IMR-90 (cell line): ENCODE results near the gene MPRIP. TPM values are rescaled to one million over a fixed set of nuclear protein-coding genes. Genes with fewer than 3 reads are reported as not detected.

Source experiments
- ATAC-seq: fragments of 200-7000 bp; cut with Tn5 transposase; 2 replicates; pipeline ENCODE4 v1.9.1; 2020; ENCODE audit warnings: low read depth, mild to moderate bottlenecking, moderate library complexity
- BruUV-seq: library from RNA; stranded (reverse); fragments of 400-500 nt; replicated peaks from 2 replicates; lab custom pipeline; 2021; lab: Mats Ljungman, UMichigan
- CTCF ChIA-PET: fragments of 300-600 bp; formaldehyde crosslinking; extraction: SDS; loops from one replicate; lab custom pipeline; 2021; ENCODE audit warnings: antibody characterized with exemption; lab: Yijun Ruan, JAX
- POLR2A ChIA-PET: fragments of 300-600 bp; sonication (Branson Sonifier 250); formaldehyde crosslinking; loops from one replicate; lab custom pipeline; 2022; ENCODE audit warnings: antibody characterized with exemption; ENCODE audit not compliant: unreplicated experiment; lab: Charles Lee
- DNase-seq: peaks from one replicate; pipeline ENCODE4 v3.0.0; 2013
- H2AFZ ChIP-seq: replicated peaks from 2 replicates; pipeline ENCODE3; 2013; ENCODE audit warnings: low read length, mild to moderate bottlenecking; ENCODE audit not compliant: poor library complexity
- H2AK5ac ChIP-seq: 2 replicates; pipeline ENCODE4 v1.6.1; 2013; ENCODE audit warnings: low read depth, low read length, inconsistent platforms
- H2AK9ac ChIP-seq: replicated peaks from 2 replicates; pipeline ENCODE3; 2013; ENCODE audit warnings: mild to moderate bottlenecking, low read depth, low read length, moderate library complexity; ENCODE audit not compliant: poor library complexity
- H2BK120ac ChIP-seq: 2 replicates; pipeline ENCODE4 v1.6.1; 2013; ENCODE audit warnings: low read depth, low read length, inconsistent platforms
- H2BK15ac ChIP-seq: 3 replicates; pipeline ENCODE4 v1.6.1; 2013; ENCODE audit warnings: low read depth, low read length, inconsistent platforms
- H2BK20ac ChIP-seq: 2 replicates; pipeline ENCODE4 v1.6.1; 2013; ENCODE audit warnings: low read depth, mild to moderate bottlenecking, inconsistent platforms, low read length, moderate library complexity
- H2BK5ac ChIP-seq: 2 replicates; pipeline ENCODE4 v1.6.1; 2013; ENCODE audit warnings: mild to moderate bottlenecking, low read depth, low read length, inconsistent platforms; ENCODE audit not compliant: poor library complexity, severe bottlenecking
- H3K14ac ChIP-seq: replicated peaks from 2 replicates; pipeline ENCODE4 v1.6.1; 2013; ENCODE audit warnings: low read depth, low read length, inconsistent platforms
- H3K18ac ChIP-seq: 2 replicates; pipeline ENCODE4 v1.6.1; 2013; ENCODE audit warnings: low read depth, low read length, control low read depth
- H3K23ac ChIP-seq: 2 replicates; pipeline ENCODE4 v1.6.1; 2013; ENCODE audit warnings: low read depth, low read length, inconsistent platforms
- H3K27ac ChIP-seq: 2 replicates; pipeline ENCODE4 v1.5.1; 2013; ENCODE audit warnings: mild to moderate bottlenecking, control low read depth, low read length; ENCODE audit not compliant: insufficient read depth
- H3K27me3 ChIP-seq: 2 replicates; pipeline ENCODE4 v1.6.1; 2013; ENCODE audit warnings: low read length; ENCODE audit not compliant: control insufficient read depth, insufficient read depth
- H3K36me3 ChIP-seq: 2 replicates; pipeline ENCODE4 v1.6.1; 2013; ENCODE audit warnings: low read length, mixed read lengths; ENCODE audit not compliant: control insufficient read depth, insufficient read depth
- H3K4ac ChIP-seq: 2 replicates; pipeline ENCODE4 v1.6.1; 2013; ENCODE audit warnings: low read depth, low read length, inconsistent platforms
- H3K4me1 ChIP-seq: 2 replicates; pipeline ENCODE4 v1.6.1; 2013; ENCODE audit warnings: low read length, mixed read lengths; ENCODE audit not compliant: control insufficient read depth, insufficient read depth
- H3K4me2 ChIP-seq: 2 replicates; pipeline ENCODE4 v1.6.1; 2013; ENCODE audit warnings: low read depth, mild to moderate bottlenecking, control low read depth, low read length, moderate library complexity
- H3K4me3 ChIP-seq: 2 replicates; pipeline ENCODE4 v1.5.1; 2013; ENCODE audit warnings: low read depth, mild to moderate bottlenecking, control low read depth, low read length, moderate library complexity; ENCODE audit not compliant: insufficient read depth
- H3K56ac ChIP-seq: 2 replicates; pipeline ENCODE4 v1.6.1; 2013; ENCODE audit warnings: low read length, inconsistent platforms; ENCODE audit not compliant: insufficient read depth; ENCODE audit errors: extremely low read depth
- H3K79me1 ChIP-seq, 2 experiments: 2 replicates each; pipeline ENCODE4 v1.6.1; 2013; ENCODE audit warnings: low read length in 2 of 2, inconsistent platforms in 1 of 2, low read depth in 1 of 2
- H3K9ac ChIP-seq: 2 replicates; pipeline ENCODE4 v1.6.1; 2013; ENCODE audit warnings: low read depth, low read length, control low read depth
- H3K9me1 ChIP-seq: 2 replicates; pipeline ENCODE4 v1.6.1; 2013; ENCODE audit warnings: low read length, inconsistent platforms; ENCODE audit not compliant: insufficient read depth
- H3K9me3 ChIP-seq: 2 replicates; pipeline ENCODE4 v1.6.1; 2013; ENCODE audit warnings: low read length; ENCODE audit not compliant: control insufficient read depth, insufficient read depth
- H4K20me1 ChIP-seq: 2 replicates; pipeline ENCODE4 v1.6.1; 2013; ENCODE audit warnings: low read length, inconsistent platforms; ENCODE audit not compliant: insufficient read depth
- H4K5ac ChIP-seq: 2 replicates; pipeline ENCODE4 v1.6.1; 2013; ENCODE audit warnings: mild to moderate bottlenecking, low read depth, low read length, control low read depth
- H4K8ac ChIP-seq, 2 experiments: 2 replicates each; pipeline ENCODE4 v1.6.1; 2013; ENCODE audit warnings: low read depth in 2 of 2, low read length in 2 of 2, control low read depth in 1 of 2, inconsistent platforms in 1 of 2
- H4K91ac ChIP-seq: 2 replicates; pipeline ENCODE4 v1.6.1; 2013; ENCODE audit warnings: low read depth, low read length, inconsistent platforms; ENCODE audit not compliant: insufficient read depth
- BHLHE40 ChIP-seq: fragments of 150-350 bp; IDR thresholded peaks from 2 replicates; pipeline ENCODE4 v1.6.1; 2016; ENCODE audit warnings: mild to moderate bottlenecking, low read depth, low read length
- CEBPB ChIP-seq: IDR thresholded peaks from 2 replicates; pipeline ENCODE4 v1.6.1; 2012; ENCODE audit warnings: low read depth, low read length, improper control_type of control experiment
- MAFK ChIP-seq: IDR thresholded peaks from 2 replicates; pipeline ENCODE4 v1.6.1; 2012; ENCODE audit warnings: low read depth, low read length, improper control_type of control experiment
- MAZ ChIP-seq: IDR thresholded peaks from 2 replicates; pipeline ENCODE4 v1.6.1; 2012; ENCODE audit warnings: low read depth, mild to moderate bottlenecking, low read length, improper control_type of control experiment, moderate library complexity, borderline replicate concordance
- MXI1 ChIP-seq: IDR thresholded peaks from 2 replicates; pipeline ENCODE4 v1.6.1; 2012; ENCODE audit warnings: low read depth, mild to moderate bottlenecking, low read length, moderate library complexity, borderline replicate concordance
- NFE2L2 ChIP-seq: fragments of 150-350 bp; IDR thresholded peaks from 2 replicates; pipeline ENCODE4 v1.6.1; 2016; ENCODE audit warnings: low read depth, mild to moderate bottlenecking, low read length
- POLR2A ChIP-seq: IDR thresholded peaks from 2 replicates; pipeline ENCODE4 v1.6.1; 2012; ENCODE audit warnings: mild to moderate bottlenecking, low read depth, low read length
- RCOR1 ChIP-seq: IDR thresholded peaks from 2 replicates; pipeline ENCODE4 v1.6.1; 2012; ENCODE audit warnings: mild to moderate bottlenecking, low read length, improper control_type of control experiment; ENCODE audit not compliant: insufficient replicate concordance
- RFX5 ChIP-seq: IDR thresholded peaks from 2 replicates; pipeline ENCODE4 v1.8.0; 2012; ENCODE audit warnings: low read depth, mild to moderate bottlenecking, low read length, moderate library complexity
- whole genome bisulfite sequencing, 2 experiments: methylation state at CpG; one replicate each; pipeline versions ENCODE4 v1.1.5 to v1.1.7; 2013; ENCODE audit warnings: missing lambda C conversion rate in 2 of 2; ENCODE audit not compliant: insufficient read length in 1 of 2; ENCODE audit errors: extremely low coverage in 2 of 2; 5-methylcytosine and 5-hydroxymethylcytosine counted together
- dilution Hi-C: fragments of 300-500 bp; cut with HindIII; formaldehyde crosslinking; loops from one replicate; pipeline ENCODE4 v1.14.3; 2018; ENCODE audit warnings: low sequenced_read_pairs; ENCODE audit not compliant: unreplicated experiment
- in situ Hi-C: fragments of 300-500 bp; cut with MboI; formaldehyde crosslinking; loops from 3 replicates; pipeline ENCODE4 v1.14.3; 2019; ENCODE audit warnings: low sequenced_read_pairs, inconsistent platforms, mixed read lengths
- intact Hi-C: fragments of 100-400 bp; cut with micrococcal nuclease; formaldehyde crosslinking; loops from 2 replicates; pipeline ENCODE4 v1.10.0; 2022
- polyA plus RNA-seq, 3 experiments: library from polyadenylated mRNA; depleted of rRNA; stranded (reverse); fragments of >200 nt; gene quantifications; 2 replicates each; pipeline ENCODE4 v1.2.3, GENCODE V29; 2012; ENCODE audit warnings: low replicate concordance in 1 of 3
- total RNA-seq: library from RNA; depleted of rRNA; stranded (reverse); fragments of >200 nt; gene quantifications from 2 replicates; pipeline ENCODE4 v1.2.3, GENCODE V29; 2012
- TF ChIP-seq, protein P1 (sequence below): fragments of 150-350 bp; IDR thresholded peaks from 2 replicates; pipeline ENCODE4 v1.6.1; 2017; ENCODE audit warnings: mild to moderate bottlenecking, antibody characterized with exemption, low read length, low read depth

Gene MPRIP
- total and polyA plus RNA-seq, 2 of the 4 experiments (the other 2 are of a cell fraction): 111 to 149 TPM

DNA sequence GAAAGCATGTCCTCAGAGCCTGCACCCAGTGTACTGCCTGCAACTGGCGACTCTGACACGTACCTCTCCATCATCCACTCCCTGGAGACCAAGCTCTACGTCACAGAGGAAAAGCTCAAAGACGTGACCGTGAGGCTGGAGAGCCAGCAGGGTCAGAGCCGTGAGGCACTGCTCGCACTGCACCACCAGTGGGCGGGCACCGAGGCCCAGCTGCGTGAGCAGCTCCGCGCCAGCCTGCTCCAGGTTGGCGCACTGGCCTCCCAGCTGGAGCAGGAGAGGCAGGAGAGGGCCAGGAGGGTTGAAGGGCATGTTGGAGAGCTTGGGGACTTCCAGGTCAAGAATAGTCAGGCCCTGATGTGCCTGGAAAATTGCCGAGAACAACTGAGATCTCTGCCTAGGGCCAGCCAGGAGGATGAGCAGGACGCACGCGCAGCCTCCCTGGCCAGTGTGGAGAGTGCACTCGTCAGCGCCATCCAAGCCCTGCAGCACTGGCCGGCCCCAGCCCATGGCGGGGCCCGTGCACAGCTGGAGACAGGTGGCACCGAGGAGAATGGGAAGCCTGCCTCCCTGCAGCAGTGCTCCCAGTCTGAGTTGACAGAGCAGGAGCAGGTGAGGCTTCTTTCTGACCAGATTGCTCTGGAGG, 123.5 kb downstream of the MPRIP start:
- no peaks in the 10 kb centered on the region for H3K9me3 ChIP-seq
- CTCF ChIA-PET: no interaction called here
- H2AK9ac ChIP-seq: no peak overlapping the region
- no peak overlapping the region for H2BK20ac ChIP-seq
- H3K9me1 ChIP-seq: peaks cover 3% of the 10 kb centered on the region; the same call in 1 of the 2 replicates
- H3K4me1 ChIP-seq: no peaks in the 10 kb centered on the region
- in situ Hi-C loops (no loop called here), intact Hi-C loops (no loop called here), dilution Hi-C loops (no loop called here)
- H3K4me3 ChIP-seq: no peak overlapping the region
- TF ChIP-seq BHLHE40: no peak
- no peak for TF ChIP-seq CEBPB
- TF ChIP-seq MXI1: no peak
- TF ChIP-seq RCOR1: no peak
- no peak for TF ChIP-seq RFX5
- TF ChIP-seq MAFK: no peak
- no peak for TF ChIP-seq NFE2L2
- no peak for TF ChIP-seq POLR2A
- TF ChIP-seq MAZ: no peak
- TF ChIP-seq, protein P1, sequence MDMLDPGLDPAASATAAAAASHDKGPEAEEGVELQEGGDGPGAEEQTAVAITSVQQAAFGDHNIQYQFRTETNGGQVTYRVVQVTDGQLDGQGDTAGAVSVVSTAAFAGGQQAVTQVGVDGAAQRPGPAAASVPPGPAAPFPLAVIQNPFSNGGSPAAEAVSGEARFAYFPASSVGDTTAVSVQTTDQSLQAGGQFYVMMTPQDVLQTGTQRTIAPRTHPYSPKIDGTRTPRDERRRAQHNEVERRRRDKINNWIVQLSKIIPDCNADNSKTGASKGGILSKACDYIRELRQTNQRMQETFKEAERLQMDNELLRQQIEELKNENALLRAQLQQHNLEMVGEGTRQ: no peak
- H3K36me3 ChIP-seq: peaks cover 74% of the 10 kb centered on the region
- no peak overlapping the region for H3K14ac ChIP-seq
- no peak overlapping the region for H3K18ac ChIP-seq
- no peak overlapping the region for H2BK5ac ChIP-seq
- H2AK5ac ChIP-seq: no peak overlapping the region
- peaks cover 12% of the 10 kb centered on the region for H4K20me1 ChIP-seq
- POLR2A ChIA-PET: no interaction called here
- H3K56ac ChIP-seq: no peak overlapping the region
- no peak overlapping the region for H3K23ac ChIP-seq
- H3K4ac ChIP-seq: no peak overlapping the region
- peaks cover 14 to 51% of the 10 kb centered on the region in 2 experiments for H3K79me1 ChIP-seq
- DNase-seq (no peak), ATAC-seq (no peak)
- no peak overlapping the region for H3K9ac ChIP-seq
- no peak overlapping the region for H4K8ac ChIP-seq
- H4K91ac ChIP-seq: no peak overlapping the region
- no peak overlapping the region for H3K27ac ChIP-seq
- 96% methylated on average over 11 of the region's 23 CpGs; no CpG with 5 or more reads in 1 of the 2 experiments for WGBS, 2 experiments
- no TSS peak for BruUV-seq
- H3K4me2 ChIP-seq: no peak overlapping the region
- no peak overlapping the region for H2BK15ac ChIP-seq
- no peak overlapping the region for H2AFZ ChIP-seq
- no peaks in the 10 kb centered on the region for H3K27me3 ChIP-seq
- H2BK120ac ChIP-seq: no peak overlapping the region
- H4K5ac ChIP-seq: no peak overlapping the region
